ENCODE data around the gene CERS3. TPM values are rescaled to one million over a fixed set of nuclear protein-coding genes. Genes with fewer than 3 reads are reported as not detected.

Gene CERS3
- total RNA-seq, 1 experiment from 2014 or later, result not detected

DNA sequence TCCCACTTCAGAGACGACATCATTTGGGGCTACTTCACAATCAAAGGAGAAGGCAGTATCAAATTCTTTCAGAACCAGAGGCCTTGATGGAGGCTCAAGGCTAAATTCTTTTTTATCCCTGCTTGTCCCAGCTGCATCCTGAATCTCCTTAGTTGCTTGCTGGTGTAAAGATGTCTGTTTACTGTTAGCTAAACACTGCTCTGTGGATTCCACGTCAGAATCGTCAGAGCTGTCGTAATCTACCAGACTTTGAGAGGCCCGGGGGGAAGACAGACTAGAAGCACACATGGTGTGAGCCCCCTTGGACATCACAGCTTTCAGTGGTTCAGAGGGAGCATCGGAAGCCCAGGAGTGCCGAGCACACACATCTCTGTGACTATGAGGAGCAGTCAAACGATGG, 40.6 kb upstream of the CERS3 start:
- peaks cover 6% of the 10 kb centered on the region for H3K36me3 ChIP-seq (ENCODE audit: control insufficient read depth, insufficient read depth, low read length)

DNA sequence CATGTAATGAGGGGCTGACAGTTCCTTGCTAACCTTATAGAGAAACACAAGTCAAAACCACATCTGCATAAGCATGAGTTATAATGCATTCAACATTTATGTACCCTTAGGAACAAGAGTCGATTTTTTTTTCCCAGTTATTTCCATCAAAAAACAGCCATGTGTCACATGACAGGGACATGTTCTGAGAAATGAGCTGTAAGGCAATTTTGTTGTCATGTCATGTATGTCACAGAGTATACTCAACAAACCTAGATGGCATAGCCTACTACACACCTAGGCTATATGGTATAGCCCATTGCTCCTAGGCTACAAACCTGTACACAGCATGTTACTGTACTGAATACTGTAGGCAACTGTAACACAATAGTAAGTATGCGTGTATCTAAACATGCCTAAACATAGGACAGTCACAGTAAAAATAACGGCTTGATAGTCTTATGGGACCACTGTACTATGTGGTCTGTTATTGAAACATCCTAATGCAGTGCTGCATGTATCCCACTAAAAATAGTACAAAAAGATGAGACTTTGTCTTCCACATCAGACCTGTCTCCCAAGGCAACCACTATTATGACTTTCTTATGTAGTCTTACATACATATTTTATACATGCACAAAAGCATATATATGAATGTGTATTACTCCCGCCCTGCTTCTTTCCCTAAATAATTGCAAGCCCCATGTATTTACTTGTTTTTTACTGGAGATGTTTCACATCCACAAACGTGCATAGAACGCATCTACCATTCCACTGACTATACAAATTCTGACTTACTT, 38.3 kb upstream of the CERS3 start:
- H3K4me3 ChIP-seq (ENCODE audit: low read depth in 2 of 2, low read length in 2 of 2), result no peak overlapping the region
- BruUV-seq (replicated peaks), result no TSS peak
- no peaks in the 10 kb centered on the region; the same call in 1 of the 2 replicates for H3K4me1 ChIP-seq (ENCODE audit: control insufficient read depth, insufficient read depth, low read length)
- POLR2A ChIA-PET, result no interaction called here
- ATAC-seq (no peak), DNase-seq (ENCODE audit: low read depth, low spot score) (no peak)
- intact Hi-C loops (cut with micrococcal nuclease; ENCODE audit: unreplicated experiment) (no loop called here), in situ Hi-C loops (cut with HindIII; ENCODE audit: low pct_unique_long_range_greater_than_20kb, low sequenced_read_pairs) (no loop called here)
- CTCF ChIA-PET, result interaction anchor here (0.7 kb wide), 1 partner anchor 437 kb away, joined by 3 read pairs; no protein-coding TSS in a partner anchor
- H3K27me3 ChIP-seq (ENCODE audit: control insufficient read depth, insufficient read depth, low read length), result no peaks in the 10 kb centered on the region
- peaks cover 2% of the 10 kb centered on the region for H3K36me3 ChIP-seq (ENCODE audit: control insufficient read depth, insufficient read depth, low read length)
- TF ChIP-seq, protein P1, sequence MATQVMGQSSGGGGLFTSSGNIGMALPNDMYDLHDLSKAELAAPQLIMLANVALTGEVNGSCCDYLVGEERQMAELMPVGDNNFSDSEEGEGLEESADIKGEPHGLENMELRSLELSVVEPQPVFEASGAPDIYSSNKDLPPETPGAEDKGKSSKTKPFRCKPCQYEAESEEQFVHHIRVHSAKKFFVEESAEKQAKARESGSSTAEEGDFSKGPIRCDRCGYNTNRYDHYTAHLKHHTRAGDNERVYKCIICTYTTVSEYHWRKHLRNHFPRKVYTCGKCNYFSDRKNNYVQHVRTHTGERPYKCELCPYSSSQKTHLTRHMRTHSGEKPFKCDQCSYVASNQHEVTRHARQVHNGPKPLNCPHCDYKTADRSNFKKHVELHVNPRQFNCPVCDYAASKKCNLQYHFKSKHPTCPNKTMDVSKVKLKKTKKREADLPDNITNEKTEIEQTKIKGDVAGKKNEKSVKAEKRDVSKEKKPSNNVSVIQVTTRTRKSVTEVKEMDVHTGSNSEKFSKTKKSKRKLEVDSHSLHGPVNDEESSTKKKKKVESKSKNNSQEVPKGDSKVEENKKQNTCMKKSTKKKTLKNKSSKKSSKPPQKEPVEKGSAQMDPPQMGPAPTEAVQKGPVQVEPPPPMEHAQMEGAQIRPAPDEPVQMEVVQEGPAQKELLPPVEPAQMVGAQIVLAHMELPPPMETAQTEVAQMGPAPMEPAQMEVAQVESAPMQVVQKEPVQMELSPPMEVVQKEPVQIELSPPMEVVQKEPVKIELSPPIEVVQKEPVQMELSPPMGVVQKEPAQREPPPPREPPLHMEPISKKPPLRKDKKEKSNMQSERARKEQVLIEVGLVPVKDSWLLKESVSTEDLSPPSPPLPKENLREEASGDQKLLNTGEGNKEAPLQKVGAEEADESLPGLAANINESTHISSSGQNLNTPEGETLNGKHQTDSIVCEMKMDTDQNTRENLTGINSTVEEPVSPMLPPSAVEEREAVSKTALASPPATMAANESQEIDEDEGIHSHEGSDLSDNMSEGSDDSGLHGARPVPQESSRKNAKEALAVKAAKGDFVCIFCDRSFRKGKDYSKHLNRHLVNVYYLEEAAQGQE (IDR thresholded peaks at IDR 0.05; ENCODE audit: insufficient read depth in 1 of 2, low read depth in 2 of 2, low read length in 1 of 2), result no peak
- TF ChIP-seq POLR2AphosphoS5 (IDR thresholded peaks at IDR 0.05; ENCODE audit: low read depth, low read length) (no peak), SIN3A (IDR thresholded peaks at IDR 0.05; ENCODE audit: borderline replicate concordance, insufficient read depth, low read depth, low read length) (no peak), TCF7L2 (IDR thresholded peaks at IDR 0.05; ENCODE audit: low read depth, low read length) (no peak)
- TF ChIP-seq, protein P2, sequence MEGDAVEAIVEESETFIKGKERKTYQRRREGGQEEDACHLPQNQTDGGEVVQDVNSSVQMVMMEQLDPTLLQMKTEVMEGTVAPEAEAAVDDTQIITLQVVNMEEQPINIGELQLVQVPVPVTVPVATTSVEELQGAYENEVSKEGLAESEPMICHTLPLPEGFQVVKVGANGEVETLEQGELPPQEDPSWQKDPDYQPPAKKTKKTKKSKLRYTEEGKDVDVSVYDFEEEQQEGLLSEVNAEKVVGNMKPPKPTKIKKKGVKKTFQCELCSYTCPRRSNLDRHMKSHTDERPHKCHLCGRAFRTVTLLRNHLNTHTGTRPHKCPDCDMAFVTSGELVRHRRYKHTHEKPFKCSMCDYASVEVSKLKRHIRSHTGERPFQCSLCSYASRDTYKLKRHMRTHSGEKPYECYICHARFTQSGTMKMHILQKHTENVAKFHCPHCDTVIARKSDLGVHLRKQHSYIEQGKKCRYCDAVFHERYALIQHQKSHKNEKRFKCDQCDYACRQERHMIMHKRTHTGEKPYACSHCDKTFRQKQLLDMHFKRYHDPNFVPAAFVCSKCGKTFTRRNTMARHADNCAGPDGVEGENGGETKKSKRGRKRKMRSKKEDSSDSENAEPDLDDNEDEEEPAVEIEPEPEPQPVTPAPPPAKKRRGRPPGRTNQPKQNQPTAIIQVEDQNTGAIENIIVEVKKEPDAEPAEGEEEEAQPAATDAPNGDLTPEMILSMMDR (IDR thresholded peaks at IDR 0.05), result no peak
- no peaks in the 10 kb centered on the region for H3K9me3 ChIP-seq (ENCODE audit: control insufficient read depth, insufficient read depth, low read depth, low read length)
- H3K27ac ChIP-seq (ENCODE audit: low read length), result no peak overlapping the region

More for the DNA sequence above, 40.6 kb upstream of the CERS3 start:
- Histone ChIP-seq H3K4me3 (ENCODE audit: low read depth in 2 of 2, low read length in 2 of 2) (no peak overlapping the region), H3K27me3 (ENCODE audit: control insufficient read depth, insufficient read depth, low read length) (no peaks in the 10 kb centered on the region), H3K9me3 (ENCODE audit: control insufficient read depth, insufficient read depth, low read depth, low read length) (no peaks in the 10 kb centered on the region), H3K4me1 (ENCODE audit: control insufficient read depth, insufficient read depth, low read length) (no peaks in the 10 kb centered on the region), H3K27ac (ENCODE audit: low read length) (no peak overlapping the region)
- TF ChIP-seq, protein P1 (IDR thresholded peaks at IDR 0.05; ENCODE audit: insufficient read depth in 1 of 2, low read depth in 2 of 2, low read length in 1 of 2), result no peak
- no peak for TF ChIP-seq TCF7L2 (IDR thresholded peaks at IDR 0.05; ENCODE audit: low read depth, low read length)
- TF ChIP-seq POLR2AphosphoS5 (IDR thresholded peaks at IDR 0.05; ENCODE audit: low read depth, low read length), result no peak
- TF ChIP-seq, protein P2 (IDR thresholded peaks at IDR 0.05), result no peak
- TF ChIP-seq SIN3A (IDR thresholded peaks at IDR 0.05; ENCODE audit: borderline replicate concordance, insufficient read depth, low read depth, low read length), result no peak
- in situ Hi-C loops (cut with HindIII; ENCODE audit: low pct_unique_long_range_greater_than_20kb, low sequenced_read_pairs), result no loop called here
- ChIA-PET CTCF (no interaction called here), POLR2A (no interaction called here)
- ATAC-seq, result no peak
- intact Hi-C loops (cut with micrococcal nuclease; ENCODE audit: unreplicated experiment), result no loop called here
- DNase-seq (ENCODE audit: low read depth, low spot score), result no peak
- no TSS peak for BruUV-seq (replicated peaks)

Data from Panc1 (cell line).